GM21515 (cell line): Measurements from ENCODE around the gene CSF2RB.

Experiments used
- ATAC-seq: cut with Tn5 transposase; IDR thresholded peaks from one replicate; pipeline ENCODE4 v1.9.1; 2021; ENCODE audit not compliant: unreplicated experiment

CSF2RB gene

DNA sequence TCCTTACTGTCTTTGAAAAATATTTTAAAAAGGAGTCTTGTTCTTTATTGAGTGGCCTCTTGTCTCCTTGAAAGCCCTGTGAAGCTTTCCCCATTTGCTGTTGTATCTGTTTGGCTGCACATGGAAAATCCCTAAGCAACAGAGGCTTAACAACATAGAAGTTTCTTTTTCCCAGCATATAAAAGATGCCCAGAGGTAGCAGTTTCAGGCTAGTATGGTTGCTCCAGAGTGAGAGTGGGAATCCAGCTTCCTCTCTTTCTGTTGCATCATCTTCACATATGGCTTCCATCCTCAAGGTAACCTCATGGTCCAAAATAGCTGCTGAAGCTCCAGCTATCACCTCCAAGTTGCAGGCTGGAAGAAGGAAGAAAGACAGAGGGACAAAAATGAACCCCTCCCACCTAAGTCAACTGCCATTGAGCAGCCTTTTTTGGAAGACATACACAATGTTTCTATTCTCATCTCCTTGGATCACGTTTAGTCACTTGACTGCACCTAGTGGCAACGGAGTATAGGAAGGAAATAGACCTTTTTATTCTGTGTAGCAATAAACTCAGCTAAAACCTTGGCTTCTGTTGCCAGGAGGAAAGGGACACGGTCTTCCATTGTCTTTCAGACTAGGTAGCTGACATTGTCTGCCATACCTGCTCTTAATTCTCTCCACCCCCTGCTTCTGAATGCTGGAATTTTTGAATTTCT lies 5.3 kb downstream of the CSF2RB start:
- ATAC-seq: no peak

DNA sequence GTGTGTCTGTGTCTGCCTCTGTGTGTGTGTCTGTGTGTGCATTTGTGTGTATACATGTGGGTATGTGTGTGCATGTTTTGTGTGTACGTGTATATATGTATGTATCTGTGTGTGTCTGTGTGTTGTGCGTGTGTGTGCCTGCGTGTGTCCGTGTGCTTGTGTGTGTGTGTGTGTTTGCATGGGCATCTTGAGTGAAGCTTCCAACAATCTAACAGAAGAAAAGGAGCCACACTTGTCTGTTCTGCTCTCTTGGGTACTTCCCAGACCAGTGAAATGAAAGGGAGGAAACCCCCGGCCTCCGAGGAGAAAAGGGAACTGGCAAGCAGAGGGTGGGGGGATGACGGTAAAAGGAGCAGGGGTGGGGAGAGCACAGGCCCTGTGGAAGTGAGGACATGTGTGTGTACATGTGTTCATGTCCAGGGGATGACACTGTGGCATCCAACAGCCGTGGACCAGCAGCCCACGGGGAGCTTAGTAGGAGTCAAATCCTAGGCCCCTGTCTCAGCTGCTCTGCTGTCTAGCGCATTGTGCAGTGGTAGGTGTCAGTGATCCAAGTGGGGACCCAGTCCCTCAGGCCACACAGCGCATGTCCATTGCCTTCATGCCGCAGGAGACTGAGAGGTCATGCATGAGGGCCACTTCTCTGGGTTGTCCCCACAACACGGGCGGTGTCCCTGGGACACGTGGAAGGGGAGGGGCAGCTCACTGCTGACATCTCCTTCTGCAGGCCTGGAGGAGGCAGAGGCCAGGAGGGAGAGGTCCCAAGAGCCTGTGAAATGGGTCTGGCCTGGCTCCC lies 8.1 kb downstream of the CSF2RB start:
- no peak for ATAC-seq

- ATAC-seq: no peak
Measured at GRCh38 chr22:36922105-36922608, 8.7 kb downstream of the CSF2RB start.

GRCh38 chr22:36922711-36923110 lies 9.3 kb downstream of the CSF2RB start:
- ATAC-seq: no peak

DNA sequence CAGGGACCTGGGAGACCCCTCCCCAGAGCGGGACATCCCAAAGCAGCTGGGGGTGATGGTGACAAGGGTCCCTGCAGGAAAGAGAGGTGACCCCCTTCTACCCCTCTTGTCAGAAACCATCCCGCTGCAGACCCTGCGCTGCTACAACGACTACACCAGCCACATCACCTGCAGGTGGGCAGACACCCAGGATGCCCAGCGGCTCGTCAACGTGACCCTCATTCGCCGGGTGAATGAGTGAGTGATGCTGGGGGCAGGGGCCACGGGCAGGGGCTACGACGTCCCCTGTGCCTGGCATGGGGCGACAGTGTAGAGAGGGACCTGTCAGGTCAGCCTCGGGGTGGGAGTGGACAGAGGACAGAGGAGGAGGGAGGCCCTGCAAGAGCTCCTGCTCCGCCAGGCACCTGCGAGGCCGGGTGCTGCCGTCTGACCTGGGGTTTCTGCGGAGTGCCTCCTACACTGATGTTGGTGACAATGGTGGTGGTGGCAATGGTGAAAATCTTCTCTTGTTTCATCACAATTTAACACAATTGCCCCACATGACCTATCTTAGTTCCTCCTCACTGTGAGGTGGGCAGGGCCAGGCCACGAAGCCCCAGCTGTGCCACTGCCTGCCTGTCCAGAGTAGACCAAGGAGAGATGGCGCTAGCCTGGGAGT lies 9.8 kb downstream of the CSF2RB start:
- no peak for ATAC-seq

- no peak for ATAC-seq
Measured at GRCh38 chr22:36924151-36924698, 10.8 kb downstream of the CSF2RB start.

- ATAC-seq: no peak
Measured at GRCh38 chr22:36925388-36926290, 12.2 kb downstream of the CSF2RB start.

DNA sequence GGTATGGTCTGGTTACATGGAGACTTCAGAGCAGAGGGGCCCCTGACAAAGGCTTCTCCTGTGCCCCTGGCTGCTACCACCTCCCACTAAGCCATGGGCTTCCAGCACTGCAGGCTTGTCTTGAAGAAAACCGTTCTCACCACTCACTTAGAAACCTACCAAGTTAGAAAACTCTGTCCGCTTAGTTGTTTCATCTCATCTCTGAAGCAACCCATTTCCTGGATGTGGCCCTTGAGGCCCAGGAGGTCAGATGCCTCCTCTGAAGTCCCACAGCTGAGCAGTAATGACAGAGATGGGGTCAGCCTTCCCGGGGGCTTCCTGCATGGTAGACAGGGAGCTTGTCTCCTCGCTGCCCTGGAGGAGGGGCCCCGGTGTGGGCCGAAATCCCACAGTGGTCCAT lies 12.9 kb downstream of the CSF2RB start:
- ATAC-seq: no peak

DNA sequence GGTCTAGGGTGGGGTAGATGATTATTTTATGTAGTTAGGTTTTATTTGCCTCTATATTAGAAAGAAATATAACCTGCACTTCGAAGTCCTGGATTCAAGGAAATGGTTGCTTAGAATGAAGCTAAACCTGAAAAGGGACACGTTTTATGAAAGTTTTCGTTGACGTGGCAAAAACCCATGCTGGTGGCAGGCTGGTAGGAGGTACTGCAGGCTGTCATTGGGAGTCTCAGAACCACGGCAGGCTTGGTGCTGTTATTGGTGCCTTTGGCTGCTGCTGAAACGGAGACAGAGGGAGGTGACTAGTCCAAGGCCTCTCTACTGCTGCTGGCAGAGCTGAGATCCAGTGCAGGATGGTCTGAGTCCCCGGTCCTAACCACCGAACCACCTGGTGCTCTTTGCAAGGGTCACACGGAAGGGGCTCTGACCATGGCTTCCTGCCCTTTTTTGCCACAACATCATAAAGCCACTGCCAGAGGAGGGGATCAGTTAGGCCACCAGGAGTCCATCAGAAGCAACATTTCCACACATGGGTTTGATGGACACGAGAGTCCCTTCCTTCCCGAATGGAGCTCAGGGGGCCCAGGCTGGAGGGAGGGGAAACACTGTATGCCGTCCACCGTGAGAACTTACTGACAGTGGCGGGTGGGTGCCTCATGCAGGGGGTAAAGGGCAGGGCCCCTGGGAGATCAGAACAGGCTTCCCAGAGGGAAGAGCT lies 13.4 kb downstream of the CSF2RB start:
- ATAC-seq: no peak

GRCh38 chr22:36927671-36928070 lies 14.2 kb downstream of the CSF2RB start:
- no peak for ATAC-seq

DNA sequence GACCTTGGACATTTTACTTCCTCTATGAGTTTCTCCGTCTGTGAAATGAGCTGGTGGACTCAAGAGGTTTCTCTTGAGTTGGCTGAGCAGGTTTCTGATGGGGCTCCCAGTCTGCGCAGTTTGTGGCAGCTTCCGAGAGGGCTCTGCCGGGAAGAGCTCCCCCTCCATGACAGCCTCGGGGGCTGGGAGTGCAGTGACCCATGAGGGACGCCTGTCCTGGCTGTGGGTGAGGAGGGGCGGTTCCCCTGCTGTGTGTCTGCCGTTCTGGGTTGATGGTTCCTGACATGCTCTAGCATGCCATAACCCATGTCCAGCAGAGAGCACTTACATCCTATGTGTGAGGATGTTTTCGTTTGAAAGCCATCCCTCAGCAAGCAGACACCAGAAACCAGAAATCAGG lies 14.8 kb downstream of the CSF2RB start:
- no peak for ATAC-seq

DNA sequence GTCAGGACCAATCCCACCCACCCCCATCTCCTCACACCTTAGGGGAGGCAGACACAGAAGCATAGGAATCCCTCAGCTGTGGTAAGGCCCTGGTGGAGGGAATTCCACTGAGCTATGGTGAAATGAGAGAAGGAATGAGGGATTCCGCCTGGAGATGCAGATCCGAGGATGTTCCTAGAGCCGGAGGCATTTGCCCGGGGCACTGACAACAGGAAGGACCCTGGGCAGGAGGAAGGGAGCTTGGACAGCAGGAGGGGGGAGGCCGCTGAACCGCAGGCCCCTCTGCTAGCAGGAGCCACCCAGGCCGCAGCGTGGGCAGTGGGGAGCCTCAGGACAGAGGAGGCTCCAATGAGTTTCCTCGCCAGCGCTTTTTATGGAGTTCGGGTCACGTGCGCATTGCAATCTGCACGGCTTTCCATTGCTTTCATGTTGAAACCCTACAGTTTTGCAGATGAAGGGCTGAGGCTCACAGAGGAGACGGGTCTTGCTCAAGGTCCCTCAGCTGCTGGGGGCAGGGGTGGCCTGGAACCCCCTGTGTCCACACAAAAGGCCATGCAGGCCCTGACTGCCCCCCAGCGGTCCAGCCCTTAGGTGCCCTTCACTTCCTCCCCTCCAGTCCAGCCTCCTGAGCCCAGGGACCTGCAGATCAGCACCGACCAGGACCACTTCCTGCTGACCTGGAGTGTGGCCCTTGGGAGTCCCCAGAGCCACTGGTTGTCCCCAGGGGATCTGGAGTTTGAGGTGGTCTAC lies 15.5 kb downstream of the CSF2RB start:
- ATAC-seq: no peak

- no peak for ATAC-seq
Measured at GRCh38 chr22:36929621-36930020, 16.2 kb downstream of the CSF2RB start.

- ATAC-seq: no peak
Measured at GRCh38 chr22:36930041-36930935, 16.9 kb downstream of the CSF2RB start.

DNA sequence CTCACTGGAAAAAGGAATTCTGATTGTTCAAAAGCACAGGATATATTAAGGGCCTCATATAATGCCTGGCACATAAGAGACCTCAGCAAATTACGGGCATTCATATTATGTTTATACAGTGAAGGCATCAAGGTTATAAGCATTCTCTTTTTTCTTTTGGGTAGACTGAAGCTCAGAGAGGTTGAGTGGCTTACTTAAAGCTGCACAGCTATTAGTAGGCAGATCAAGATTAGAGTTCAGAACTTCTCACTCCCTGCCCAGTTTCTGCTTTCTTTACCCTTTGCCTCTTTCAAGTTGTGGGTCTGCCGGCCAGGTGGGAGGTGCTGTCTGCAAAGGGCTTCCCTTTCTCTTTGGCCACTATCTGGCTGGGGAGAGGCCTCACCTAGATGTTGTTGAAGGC lies 18.0 kb downstream of the CSF2RB start:
- no peak for ATAC-seq

DNA sequence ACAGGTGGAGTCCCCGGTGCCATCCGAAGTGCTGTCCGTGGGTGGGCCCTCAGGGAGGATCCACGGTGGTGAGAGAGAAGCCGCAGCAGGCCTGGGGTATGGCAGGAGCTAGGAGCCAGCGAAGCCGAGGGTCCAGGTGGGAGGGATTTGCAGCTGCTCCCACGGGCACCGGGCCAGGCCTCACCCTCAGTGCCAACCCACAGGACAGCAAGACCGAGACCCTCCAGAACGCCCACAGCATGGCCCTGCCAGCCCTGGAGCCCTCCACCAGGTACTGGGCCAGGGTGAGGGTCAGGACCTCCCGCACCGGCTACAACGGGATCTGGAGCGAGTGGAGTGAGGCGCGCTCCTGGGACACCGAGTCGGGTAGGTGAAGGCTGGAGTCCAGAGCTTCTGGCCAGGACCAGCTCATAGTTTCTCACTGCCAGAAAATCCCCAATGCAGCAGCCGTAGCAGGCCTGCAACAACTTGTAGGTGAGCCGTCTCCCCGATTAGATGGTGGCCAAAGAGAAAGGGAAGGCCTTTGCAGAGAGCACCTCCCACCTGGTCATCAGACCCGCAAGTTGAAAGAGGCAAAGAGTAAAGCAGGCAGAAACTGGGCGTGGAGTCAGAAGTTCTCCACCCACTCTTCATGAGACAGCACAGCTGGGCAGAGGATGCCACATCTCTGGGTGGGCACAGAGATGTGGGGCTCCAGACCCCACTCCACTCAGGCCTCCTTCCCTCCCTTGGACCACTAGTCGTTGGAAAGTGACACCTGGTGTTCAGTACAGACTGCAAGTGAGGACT lies 20.4 kb downstream of the CSF2RB start:
- ATAC-seq: no peak
